ENCODE data around the gene INPP4B.
A peak's percentile ranks its signal among the peaks of the same experiment; 100 is the strongest.
"Not testable (repeated sequence)": the region's sequence is repeated elsewhere in the genome, so short reads cannot be mapped to it uniquely, and the experiment has no call there.

The INPP4B gene

GRCh38 chr4:142416121-142416520 lies 430.0 kb downstream of the INPP4B start:
- no peak for DNase-seq (ENCODE audit: low read depth in 2 of 2)

DNA sequence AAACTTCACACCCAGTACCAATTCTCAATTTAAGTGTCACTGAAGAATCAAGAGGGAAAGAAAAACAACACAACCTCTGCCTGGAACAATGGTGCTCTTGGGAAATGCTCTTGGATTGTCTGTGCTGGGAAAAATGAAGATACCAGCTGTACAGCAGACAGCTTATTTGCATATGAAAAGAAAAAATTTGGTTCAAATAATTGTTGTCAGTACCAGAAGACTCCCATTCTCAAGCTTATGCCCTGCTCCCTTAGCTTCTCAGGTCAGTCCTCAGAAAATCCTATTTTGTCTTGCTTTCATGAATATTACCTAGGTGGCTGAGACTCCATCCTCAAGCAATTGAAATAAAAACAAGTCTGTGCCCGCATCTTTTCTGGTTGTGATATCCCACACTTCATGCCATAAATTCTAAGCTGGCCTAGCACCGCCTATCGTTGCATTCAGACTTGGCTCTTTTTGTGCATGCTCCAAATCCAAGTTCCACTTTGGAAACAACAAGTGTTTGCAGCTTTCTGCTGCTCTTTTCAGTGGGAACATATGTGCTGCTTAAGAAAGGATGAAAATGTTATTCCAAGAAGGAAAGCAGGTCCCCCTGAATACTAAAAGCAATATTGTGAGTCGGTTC lies 431.6 kb downstream of the INPP4B start:
- DNase-seq (ENCODE audit: low read depth in 2 of 2), result no peak

DNA sequence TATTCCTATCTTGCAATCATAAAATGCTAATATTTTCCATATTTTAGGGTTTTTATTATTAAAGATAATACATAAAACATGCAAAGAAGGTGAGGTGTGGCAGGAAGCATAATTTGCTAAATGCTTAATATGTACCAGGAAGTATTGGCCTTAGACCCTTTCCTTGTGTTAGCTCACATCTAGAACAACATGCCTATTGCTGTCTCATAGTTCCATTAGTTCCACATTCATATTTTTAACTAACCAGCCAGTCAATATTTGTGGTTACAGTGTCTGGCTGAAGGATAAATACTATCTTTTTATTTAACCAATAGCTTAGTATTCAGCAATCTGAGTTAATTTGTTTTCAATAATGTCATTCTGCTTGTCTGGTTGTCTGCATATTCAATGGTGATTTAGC lies 432.6 kb downstream of the INPP4B start:
- no peak for DNase-seq (ENCODE audit: low read depth in 2 of 2)

DNA sequence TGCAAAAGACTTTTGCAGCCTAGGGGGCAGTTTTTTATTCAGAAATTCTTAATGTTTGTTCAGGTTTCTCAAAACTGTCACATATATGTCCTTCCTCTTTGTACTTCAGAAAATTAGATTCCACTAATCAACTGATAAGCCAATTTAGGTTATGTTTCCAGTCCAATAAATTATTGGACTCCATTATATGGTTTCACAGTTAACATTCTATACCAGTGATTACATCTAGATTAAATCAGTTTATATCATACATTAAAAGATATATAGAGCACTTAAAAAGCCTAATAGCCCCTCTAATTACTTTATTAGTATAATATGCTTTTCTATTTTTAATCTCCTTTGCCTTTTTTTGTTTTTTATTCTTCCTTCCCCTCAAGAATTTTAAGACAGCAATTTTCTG lies 434.1 kb downstream of the INPP4B start:
- no peak for DNase-seq (ENCODE audit: low read depth in 2 of 2)

DNA sequence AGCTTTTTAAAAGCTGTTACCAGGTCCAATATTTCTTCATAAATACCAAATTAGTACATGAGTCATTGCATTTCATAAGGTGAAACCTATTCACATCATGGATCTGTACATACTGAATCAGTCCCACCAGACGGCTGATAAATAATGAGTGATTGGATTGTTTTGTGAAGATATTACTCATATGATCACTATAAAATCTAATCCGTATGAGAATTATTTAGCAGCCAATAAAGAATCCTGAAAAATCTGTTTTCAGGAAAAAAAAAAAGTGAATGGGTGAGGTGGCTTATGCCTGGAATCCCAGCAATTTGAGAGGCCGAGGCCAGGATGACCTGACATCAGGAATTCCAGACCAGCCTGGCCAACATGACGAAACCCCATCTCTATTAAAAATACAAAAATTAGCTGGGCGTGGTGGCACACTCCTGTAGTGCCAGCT lies 438.1 kb downstream of the INPP4B start:
- DNase-seq (ENCODE audit: low read depth in 2 of 2), result no peak

DNA sequence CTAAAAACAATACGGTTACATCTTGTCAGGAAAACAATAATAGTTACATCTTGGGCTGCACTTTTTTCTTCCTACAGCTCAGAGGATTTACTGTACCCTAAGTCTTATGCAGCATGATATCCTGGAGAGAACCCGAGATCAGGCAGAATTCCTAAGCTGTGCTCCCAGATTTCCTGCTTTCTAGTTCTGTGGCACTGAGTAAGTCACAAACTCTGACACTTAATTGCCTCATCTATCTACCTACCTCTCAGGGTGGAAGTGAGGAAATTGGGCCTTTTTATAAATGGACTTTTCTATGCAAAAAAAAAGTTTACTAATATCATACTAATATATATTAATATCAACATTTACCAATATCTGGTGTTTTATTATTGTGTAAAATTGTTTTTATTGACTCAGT lies 438.5 kb downstream of the INPP4B start:
- DNase-seq (ENCODE audit: low read depth in 2 of 2), result no peak

DNA sequence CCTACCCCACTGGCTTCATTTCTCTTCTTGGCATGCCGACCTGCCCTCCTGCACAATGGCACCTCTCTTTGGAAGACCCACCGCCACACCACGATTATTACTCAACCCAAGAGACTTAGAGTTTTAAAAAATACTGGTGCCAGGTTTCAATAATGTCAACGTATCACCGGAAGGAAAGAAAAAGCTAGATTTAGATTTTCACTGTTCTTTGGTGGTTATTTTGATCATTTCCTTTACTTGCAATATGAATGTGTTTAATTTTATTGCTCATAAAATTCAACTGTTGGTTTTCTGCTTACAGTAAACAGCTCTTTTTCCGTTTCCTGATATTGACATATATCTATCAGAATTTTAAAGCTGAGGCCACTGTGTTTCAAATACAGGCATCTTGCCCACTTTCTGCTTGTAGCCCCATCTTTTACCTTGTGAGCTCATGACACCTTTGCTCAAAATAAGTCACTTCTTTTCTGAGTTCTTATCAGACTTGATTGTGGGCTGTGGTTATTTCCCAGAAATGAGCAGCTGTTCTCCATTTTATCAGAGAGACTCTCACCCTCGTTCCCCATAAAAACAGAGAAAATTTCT lies 439.1 kb downstream of the INPP4B start:
- DNase-seq (ENCODE audit: low read depth in 2 of 2), result no peak

DNA sequence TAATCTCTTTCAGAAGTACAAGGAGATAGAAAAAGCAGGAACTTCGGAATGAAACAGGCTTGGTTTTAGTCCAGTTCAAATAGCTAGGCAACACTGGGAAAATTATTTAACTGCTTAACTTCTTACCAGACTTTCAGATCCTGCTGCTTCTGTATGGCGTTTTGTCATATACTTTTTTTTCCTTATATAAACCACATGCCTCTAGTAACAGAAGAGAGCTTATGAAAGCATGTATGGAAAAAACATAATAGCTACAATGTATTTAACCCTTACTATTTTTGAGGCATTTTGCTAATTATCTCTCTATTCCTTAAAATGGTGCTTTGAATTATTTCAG lies 439.6 kb downstream of the INPP4B start:
- DNase-seq (ENCODE audit: low read depth in 2 of 2), result no peak

GRCh38 chr4:142405695-142406498 lies 440.2 kb downstream of the INPP4B start:
- no peak for DNase-seq (ENCODE audit: low read depth in 2 of 2)

- DNase-seq (ENCODE audit: low read depth in 2 of 2), result peak in 1 of 2 donors; percentile 38
Measured at GRCh38 chr4:142405021-142405694, 440.9 kb downstream of the INPP4B start.

DNA sequence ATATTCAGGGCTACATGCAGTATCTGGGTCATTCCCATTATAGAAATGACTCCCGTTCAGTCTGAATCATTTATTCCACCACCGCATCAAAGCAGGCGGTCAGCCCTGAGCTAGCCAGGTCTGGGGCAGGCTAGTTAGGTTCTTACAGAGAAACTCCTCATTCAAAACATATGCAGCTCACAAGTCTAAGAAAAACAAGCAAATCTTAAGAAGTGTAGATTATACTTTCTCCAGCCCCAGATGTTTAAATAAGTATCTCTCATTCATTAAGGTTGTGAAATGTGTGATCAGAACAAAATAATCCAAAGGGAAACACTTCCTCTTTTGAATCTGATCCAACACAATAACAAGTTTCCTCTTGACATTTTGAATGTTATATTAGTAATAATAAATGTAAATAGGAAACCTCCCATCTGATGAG lies 441.9 kb downstream of the INPP4B start:
- DNase-seq (ENCODE audit: low read depth in 2 of 2), result peak in 1 of 2 donors; percentile 46

DNA sequence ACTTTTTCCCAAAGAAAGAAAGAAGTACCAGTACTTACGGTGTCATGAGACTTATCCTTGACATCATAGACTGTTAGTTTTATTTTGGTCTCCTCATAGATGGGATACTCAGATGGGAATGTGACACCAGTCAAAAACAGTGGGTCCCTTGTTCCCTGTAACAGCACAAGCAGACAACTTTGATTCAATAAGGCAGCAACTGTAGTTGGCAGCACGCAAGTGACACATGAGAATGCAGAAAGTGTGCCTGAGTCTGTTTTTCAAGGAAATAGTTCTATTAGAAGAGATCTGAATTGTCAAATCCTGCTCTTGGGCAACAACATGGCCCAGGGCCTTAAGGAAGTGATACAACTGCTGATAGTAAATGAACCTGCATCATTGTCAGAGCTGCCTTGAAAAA lies 443.2 kb downstream of the INPP4B start:
- no peak for DNase-seq (ENCODE audit: low read depth in 2 of 2)

- no peak for DNase-seq (ENCODE audit: low read depth in 2 of 2)
Measured at GRCh38 chr4:142402156-142402555, 443.9 kb downstream of the INPP4B start.

DNA sequence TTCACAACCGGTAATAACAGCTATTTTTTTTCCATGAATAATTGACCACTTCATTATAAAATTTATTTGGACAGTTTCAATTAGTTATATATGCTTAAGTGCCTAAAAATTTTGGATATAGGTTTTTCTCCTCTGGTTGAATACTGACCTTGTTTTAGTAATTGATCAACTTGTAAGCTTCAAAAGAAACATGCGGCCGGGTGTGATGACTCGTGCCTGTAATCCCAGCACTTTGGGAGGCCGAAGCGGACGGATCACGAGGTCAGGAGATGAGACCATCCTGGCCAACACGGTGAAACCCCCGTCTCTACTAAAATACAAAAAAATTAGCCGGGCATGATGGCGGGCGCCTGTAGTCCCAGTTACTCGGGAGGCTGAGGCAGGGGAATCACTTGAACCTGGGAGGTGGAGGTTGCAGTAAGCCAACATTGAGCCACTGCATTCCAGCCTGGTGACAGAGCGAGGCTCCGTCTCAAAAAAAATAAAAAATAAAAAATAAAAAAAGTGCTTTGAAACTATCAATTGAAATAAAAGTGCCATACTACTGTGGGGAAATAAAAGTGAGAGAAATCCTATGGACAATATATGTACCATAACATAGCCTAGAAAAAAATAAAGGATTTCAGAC lies 448.6 kb downstream of the INPP4B start:
- not testable (repeated sequence) for DNase-seq (ENCODE audit: low read depth in 2 of 2)

- DNase-seq (ENCODE audit: low read depth in 2 of 2), result no peak
Measured at GRCh38 chr4:142396279-142396678, 449.8 kb downstream of the INPP4B start.

DNA sequence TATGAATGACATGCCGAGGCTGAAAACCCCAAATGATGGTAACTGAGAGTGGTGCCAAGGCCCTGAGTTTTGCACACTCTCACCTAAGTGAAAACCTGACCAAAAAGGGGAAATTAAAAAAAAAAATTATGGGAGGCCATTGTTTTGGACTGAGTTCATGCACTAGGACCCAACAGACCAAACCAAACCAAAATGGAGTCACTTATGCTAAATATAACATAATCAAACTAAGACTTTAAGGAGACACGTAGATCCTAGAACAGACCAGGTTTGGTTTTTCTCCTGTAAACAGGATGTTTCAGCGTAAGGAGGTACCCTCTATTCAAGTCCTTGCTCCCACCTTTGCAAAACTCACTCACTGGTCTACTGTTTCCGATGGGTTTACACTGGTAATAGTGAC lies 453.0 kb downstream of the INPP4B start:
- no peak for DNase-seq (ENCODE audit: low read depth in 2 of 2)

DNA sequence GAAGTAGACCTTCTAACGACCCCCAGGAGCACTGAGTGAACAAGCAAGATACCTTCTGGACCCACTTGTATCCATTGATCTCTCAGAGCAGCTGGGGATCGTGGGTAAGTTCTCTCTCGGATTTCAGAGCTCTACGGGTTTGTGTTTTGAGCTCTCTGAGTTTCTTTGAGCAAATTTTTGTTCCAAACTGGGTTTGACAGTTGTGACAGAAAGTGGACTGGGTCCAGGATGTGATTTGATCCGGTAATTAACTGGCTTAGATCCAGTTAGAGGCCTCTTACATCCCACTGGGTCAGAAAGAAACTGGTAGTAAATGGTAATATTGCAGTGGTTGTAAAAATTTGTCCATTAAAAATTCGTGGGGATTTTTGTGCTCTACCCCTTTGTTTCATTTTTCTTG lies 459.2 kb downstream of the INPP4B start:
- DNase-seq (ENCODE audit: low read depth in 2 of 2), result no peak

- no peak for DNase-seq (ENCODE audit: low read depth in 2 of 2)
Measured at GRCh38 chr4:142386449-142386848, 459.7 kb downstream of the INPP4B start.

GRCh38 chr4:142383800-142384470 lies 462.2 kb downstream of the INPP4B start:
- no peak for DNase-seq (ENCODE audit: low read depth in 2 of 2)

GRCh38 chr4:142383354-142383753 lies 462.7 kb downstream of the INPP4B start:
- no peak for DNase-seq (ENCODE audit: low read depth in 2 of 2)

GRCh38 chr4:142380052-142380602 lies 466.0 kb downstream of the INPP4B start:
- no peak for DNase-seq (ENCODE audit: low read depth in 2 of 2)

Data from activated CD4-positive, alpha-beta T cell treated with anti-CD3 and anti-CD28 coated beads for 24 hours (primary cell).